Measurements from ENCODE around the gene OR51A4.
"Not testable (repeated sequence)": the region's sequence is repeated elsewhere in the genome, so short reads cannot be mapped to it uniquely, and the experiment has no call there.

OR51A4 gene, protein sequence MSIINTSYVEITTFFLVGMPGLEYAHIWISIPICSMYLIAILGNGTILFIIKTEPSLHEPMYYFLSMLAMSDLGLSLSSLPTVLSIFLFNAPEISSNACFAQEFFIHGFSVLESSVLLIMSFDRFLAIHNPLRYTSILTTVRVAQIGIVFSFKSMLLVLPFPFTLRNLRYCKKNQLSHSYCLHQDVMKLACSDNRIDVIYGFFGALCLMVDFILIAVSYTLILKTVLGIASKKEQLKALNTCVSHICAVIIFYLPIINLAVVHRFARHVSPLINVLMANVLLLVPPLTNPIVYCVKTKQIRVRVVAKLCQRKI

DNA sequence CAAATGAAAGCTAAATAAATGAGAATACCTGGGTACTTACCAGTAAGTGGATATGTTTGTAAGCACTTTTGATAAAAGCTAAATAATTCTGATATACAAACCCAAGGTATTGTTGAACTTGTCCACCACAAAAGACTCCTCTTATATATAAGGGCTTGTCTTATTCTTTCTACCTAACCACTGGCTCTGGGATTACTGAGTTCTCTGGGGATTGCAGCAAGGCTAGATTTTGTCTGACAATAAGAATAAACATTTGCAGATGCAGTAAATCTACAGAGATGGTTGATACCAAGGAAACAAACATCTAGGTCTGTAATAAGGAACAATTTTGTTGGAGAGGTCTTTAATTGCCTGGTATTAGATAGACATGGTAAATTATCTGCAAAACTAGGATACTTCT lies at the start of gene OR51A4:
TSS of gene OR51A4 (minus strand) at position 101 of the 400 bp plus-strand sequence. CDS start 505 bp downstream, outside the sequence.
- no peak for DNase-seq (ENCODE audit: low spot score)

DNA sequence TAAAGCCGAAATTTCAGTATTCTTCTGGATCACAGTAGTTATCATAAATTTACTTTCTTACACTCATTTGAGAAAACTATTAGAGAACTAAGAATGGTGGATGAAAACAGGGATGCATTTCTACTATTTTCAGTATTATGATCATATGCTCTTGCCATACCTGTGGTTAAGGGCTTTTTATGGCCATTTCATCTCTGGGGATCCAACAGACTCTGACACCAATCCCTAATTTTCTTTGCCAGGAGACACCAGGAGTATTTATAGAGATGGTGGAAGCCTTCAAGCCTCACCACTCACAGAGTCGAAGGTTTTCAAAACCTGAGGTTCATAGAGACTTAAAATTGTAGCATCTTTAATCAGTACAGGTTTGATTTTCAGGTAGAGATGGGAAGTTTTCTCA lies 47.1 kb upstream of the OR51A4 start, which contains the start of gene OR51L1:
TSS of gene OR51L1 (plus strand) at position 301 of the 400 bp plus-strand sequence. CDS start 4,132 bp downstream, outside the sequence.
- DNase-seq (ENCODE audit: low spot score) = no peak

DNA sequence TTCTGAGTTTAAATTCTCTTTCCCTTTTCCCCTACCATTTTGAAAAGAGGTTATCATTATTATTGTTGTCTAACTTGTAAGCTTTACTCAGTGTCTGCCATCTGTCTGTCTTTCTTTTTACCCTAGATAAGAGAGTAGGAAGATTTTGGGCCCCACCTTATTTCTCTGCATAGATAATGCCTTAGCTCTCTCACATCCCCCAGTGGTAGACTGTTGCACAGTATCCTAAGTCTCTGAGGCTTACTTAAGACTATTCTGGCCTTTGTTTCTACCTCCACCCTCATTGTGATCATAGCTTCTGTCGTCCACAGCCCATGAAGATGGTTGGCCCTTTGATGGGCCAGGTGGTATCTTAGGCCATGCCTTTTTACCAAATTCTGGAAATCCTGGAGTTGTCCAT lies 43.7 kb upstream of the OR51A4 start:
- no peak for DNase-seq (ENCODE audit: low spot score)

DNA sequence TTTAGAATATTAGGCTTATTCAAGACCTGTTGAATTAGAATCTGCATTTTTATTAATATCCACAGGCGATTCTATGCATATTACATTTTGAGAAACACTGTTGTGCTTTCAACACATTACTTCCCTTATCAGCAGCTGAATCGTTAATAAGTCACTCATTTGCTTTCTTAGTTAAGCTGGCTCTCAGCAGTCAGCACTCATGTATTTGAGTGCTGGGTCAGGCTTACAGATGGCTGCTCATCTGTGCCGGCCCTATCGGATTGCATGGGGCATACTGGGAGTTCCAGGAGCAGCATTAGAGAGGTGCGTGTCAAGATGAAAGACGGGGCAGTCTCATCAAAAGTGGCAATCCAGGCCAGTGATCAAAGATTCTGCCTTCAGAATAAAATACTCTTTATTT lies 36.4 kb upstream of the OR51A4 start:
- no peak for DNase-seq (ENCODE audit: low spot score)

DNA sequence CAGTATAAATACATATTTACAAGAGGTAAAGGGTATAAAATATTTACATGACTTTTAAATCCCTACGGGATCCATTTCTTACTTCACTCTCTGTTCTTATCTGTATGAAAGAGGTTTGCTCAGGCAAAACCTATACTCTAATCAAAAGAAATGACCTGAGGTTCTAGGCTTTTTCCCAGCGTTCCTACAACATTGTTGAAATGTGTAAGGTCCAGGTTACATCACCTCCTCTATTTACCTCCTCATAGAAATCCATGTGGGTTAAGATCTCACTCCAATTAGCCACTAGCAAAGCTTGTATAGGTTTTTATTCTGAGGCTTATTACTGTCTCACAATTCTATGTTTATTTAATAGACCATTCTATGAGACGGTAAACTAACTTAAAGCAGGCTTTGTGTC lies 35.3 kb upstream of the OR51A4 start:
- DNase-seq (ENCODE audit: low spot score) = no peak

DNA sequence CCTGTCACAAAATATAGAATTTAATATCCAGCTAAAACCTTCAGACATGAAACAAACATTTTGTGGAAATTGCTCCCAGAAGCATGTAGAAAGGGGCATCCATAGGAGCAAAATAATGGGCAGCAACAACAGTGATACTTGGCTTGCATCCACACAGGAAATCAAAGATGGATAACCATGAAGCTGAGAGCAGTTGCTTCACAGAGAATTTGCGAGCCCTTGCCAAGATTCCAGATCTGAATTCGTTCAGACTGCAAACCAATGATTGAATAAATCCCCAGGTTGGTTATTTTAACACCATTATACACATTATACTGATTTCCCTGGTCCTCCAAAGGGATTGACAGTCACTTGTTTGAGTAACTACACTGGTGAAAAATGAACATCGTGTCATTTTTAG lies 31.6 kb upstream of the OR51A4 start:
- DNase-seq (ENCODE audit: low spot score) = no peak

DNA sequence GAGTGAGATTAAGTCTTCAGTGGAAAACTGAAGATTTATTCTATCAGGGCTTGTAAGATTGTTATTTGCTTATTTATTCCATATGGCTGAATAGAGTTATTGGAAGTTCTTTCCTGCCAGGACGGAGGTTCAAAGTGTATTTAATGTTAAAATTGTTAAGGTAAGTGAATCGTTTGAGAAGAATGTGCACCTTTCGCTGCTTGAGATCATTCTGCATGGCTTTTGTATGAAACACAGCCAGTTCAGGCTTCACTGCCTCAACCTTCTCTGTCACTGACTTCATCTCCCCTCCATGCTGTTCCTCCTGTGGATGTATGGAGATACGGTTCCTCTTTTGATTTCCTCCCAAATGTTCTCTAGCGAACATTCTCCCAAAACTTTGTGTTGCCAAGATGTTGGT lies 28.0 kb upstream of the OR51A4 start:
- DNase-seq (ENCODE audit: low spot score) = no peak

DNA sequence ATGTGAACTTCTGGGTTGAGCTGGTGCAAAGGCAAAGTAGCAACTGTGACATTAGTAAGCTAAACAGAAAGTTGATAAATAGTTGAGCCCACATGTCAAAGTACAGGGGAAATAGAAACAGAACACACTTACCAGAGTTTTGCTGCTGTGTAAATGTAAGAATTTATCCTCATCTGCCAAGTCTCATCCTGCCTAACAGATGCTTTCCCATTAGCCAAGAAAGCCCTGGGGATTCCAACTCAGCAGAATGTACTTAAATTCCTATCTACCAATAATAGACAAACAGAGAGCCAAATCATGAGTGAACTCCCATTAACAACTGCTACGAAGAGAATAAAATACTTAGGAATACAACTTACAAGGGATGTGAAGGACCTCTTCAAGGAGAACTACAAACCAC lies 15.4 kb upstream of the OR51A4 start:
- DNase-seq (ENCODE audit: low spot score) = no peak

DNA sequence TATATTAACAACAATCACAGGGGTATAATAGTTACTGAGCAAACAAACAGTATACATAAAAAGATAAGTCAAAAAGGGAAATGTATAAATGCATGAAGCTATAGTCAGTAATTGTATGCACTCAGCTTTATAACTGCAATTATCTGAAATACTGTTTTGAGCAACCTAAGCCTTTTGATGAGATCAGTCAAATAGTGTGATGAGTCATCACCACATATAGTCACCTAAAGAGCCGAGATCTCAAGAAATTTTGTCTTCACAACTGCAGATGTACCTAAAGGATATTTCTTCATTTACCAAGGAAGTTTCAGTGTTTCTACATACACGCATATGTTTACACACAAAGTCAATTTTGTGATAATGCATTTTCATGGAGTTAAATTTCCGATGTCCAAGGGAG lies 13.5 kb upstream of the OR51A4 start:
- DNase-seq (ENCODE audit: low spot score) = no peak

DNA sequence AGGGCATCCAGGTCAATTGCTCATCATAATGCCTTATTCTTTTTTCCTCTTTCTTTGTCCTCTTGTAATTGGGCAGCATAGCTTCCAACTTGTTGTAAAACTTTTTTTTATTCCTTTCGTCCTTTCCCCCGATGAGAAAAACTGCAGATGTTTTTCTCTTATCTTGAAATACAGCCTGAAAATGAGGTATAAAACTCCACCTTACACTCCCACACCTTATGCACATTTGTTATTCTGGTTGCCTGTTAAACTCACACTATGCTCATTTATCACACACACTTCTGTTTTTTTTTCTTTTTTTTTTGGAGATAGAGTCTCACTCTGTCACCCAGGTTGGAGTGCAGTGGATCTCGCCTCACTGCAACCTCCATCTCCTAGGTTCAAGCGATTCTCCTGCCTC lies 10.0 kb upstream of the OR51A4 start:
- DNase-seq (ENCODE audit: low spot score) = no peak

DNA sequence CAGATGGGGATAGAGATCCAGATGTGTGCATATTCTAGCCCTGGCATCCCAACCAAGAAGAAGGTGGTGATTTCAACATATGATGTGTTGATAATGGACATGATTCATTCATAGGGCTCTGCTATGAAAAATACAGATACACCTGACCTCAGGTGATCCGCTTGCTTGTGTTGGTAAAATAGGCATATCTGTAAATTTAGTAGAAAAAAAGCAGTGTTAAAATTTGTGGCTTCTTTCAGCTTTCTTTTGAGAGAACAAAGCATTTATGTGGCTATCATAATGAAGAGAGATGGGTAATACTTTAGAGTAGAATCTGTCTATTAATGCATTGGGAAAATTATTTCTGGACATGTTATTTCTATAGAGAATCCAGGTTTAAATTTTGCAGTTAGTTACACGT lies 8.2 kb upstream of the OR51A4 start, which contains the start of gene OR51A2:
TSS of gene OR51A2 (minus strand) at position 101 of the 400 bp plus-strand sequence. CDS start at position 101, 0 bp downstream.
- not testable (repeated sequence) for DNase-seq (ENCODE audit: low spot score)

DNA sequence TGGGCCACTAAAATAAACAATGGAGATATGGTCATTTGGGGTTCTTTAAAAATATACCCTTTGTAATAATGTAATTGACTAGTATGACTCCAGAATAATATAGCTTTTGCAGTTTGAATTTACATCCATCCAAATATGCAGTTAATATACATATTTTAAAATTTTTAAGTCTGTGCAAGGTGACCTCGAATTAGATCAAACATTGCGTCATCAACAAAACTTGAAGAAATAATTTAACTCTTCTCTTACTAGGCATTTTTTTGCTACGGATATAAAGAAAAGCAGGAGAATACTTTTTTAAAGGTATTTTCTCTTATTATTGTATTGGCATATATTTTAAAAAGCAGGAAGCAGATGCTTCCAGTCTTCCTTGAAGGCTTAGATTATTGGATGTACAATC lies 10.7 kb downstream of the OR51A4 start:
- DNase-seq (ENCODE audit: low spot score) = no peak

DNA sequence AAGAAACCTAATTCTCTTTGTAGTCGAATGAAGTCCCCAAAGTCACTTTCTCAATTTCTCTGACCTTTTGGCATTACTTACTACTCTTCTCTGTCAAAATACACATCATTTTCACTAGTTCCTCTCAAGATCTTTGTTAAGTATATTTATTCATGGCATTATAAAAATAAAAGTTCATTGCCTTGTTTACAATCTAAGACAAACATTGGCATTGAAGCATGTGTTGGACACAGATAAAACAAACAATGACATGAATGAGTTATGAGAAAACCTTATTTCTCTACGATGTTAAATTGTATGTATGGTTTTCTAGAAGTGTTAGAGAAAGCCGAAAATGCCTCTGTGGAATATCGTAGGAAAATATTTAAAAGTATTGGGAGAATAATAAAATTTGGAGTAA lies 14.7 kb downstream of the OR51A4 start:
- DNase-seq (ENCODE audit: low spot score) = no peak

DNA sequence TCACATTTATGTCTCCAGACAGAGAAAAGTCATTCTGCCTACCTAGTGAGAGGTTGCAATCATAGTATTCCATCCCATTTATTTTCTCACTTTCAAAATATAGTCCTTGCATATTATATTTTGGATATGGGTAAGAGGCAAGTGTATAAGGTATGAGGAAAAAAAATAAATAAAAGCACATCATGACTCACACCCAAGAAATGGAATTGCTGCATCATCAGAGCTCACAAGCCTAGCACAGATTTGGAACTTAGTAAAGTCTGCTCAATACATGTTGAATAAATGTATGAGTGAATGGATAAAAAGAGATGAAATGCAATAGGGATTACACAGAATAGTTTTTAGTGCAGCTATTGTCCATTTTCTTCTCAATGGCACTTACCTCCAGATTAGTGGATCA lies 20.8 kb downstream of the OR51A4 start:
- DNase-seq (ENCODE audit: low spot score) = no peak

DNA sequence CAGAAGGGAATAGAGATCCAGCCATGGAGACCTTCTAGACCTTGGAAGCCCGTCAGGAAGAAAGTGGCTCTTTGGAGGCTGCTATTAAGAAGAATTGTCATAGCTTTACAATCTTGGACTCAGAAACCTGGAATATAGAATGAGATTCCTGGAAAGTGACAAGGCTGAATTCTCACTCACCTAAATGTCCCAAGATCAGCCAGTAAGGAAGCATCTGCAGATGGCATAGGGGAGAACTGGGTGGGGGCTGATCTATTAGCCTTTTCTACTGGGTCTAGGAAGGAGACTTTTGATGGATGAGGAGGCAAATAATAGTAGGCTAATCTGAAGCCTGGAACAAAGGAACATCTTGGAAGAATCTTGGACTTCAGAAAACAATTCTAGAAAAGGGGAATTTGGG lies 23.2 kb downstream of the OR51A4 start, which contains the start of gene OR51G1:
TSS of gene OR51G1 (minus strand) at position 101 of the 400 bp plus-strand sequence. CDS start at position 101, 0 bp downstream.
- no peak for DNase-seq (ENCODE audit: low spot score)

DNA sequence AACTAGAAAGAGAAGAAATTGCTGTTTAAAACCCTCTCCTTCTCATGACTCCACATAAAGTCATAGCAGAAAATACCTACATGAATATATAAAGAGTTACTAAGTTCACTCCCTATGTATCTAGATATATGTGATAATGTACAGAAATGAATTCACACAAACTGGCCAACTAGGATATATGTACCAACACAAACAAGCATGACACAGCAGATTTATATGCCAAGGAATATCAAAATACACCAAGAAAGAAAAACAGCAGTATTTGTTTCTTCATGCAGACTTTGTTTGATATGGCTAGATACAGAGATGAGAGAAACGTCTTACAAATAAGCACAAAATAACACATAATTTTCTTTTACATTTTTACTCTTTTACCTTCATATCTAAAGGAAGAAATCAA lies 25.1 kb downstream of the OR51A4 start:
- no peak for DNase-seq (ENCODE audit: low spot score)

DNA sequence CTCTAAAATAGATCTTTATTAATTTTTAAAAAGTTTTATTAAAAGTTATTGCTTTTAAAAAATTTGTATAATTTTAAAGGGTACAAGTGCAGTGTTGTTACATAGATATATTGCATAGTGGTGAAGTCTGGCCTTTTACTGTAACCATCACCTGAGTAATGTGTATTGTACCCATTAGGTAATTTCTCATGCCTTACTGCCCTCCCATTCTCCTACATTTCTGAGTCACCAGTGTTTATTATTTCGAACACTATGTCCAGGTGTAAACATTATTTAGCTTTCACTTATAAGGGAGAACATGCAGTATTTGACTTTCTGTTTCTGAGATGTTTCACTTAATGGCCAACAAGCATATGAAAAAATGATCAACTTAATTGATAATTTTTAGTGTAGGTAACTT lies 25.6 kb downstream of the OR51A4 start:
- no peak for DNase-seq (ENCODE audit: low spot score)

DNA sequence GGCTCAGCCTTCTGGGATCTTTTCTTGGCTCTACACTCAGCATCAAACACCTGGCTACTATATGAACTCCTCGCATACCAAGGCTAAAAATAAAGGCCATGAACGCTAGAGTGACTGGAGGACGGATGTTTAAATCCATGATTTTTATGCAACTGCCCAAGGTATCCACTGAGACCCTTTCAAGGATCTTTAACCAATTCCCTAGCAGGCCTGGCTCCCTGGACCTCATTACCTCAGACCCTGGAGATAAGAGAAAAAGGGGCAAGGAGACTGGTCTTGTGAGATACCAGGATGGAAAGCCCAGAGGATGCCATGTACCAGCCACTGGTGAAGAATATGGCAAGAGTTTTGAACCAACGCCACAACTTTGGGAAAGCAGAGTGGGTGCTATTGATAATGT lies 28.2 kb downstream of the OR51A4 start, which contains the start of gene OR51G2:
TSS of gene OR51G2 (minus strand) at position 101 of the 400 bp plus-strand sequence. CDS start 3,687 bp downstream, outside the sequence.
- no peak for DNase-seq (ENCODE audit: low spot score)

DNA sequence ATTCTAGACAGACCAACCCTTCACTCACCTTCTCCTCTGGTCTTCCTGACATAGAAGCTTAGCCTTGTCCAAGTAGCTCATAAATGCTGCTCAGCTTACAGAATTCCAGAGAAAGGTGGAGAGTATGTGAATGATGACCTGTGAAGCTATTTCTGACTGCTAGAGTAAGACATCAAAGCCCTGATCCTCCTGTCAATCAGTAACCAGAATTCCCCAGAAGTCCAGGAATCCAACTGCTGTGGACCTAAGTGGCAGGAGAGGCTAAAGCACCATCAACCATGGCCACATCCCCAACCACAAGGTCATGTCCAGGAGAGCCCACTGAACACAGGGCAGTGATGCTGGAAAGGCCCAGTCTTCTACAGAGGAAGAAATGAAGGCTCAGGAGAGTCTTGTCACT lies 30.8 kb downstream of the OR51A4 start:
- no peak for DNase-seq (ENCODE audit: low spot score)

DNA sequence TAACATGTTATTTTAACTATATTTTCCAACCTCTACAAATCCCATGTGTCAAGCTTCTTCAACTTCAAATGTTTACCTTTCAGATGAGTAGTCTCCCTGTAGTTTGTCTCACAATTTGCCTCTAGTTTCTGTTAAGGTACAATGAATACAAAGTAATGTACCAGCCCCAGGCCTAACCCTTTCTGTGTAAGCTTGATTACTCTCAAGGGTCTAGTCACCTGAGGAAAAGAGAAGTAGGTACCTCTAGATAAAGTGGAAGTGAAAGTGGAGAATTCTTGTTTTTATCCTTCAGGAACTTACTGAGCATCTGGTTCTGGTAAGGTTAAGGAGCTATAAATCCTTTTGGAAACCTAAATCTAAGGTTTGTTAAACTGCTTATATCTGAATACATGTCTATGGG lies 43.9 kb downstream of the OR51A4 start, which contains the start of gene OR51A7:
TSS of gene OR51A7 (plus strand) at position 300 of the 400 bp plus-strand sequence. CDS start 3,587 bp downstream, outside the sequence.
- DNase-seq (ENCODE audit: low spot score) = no peak

Measured in kidney capillary endothelial cell (primary cell).